ENCODE measurements around the gene SNAPC4.

SNAPC4 gene

GRCh38 chr9:136386018-136386417, 14.0 kb downstream of the SNAPC4 start:
- no peak for DNase-seq

DNA sequence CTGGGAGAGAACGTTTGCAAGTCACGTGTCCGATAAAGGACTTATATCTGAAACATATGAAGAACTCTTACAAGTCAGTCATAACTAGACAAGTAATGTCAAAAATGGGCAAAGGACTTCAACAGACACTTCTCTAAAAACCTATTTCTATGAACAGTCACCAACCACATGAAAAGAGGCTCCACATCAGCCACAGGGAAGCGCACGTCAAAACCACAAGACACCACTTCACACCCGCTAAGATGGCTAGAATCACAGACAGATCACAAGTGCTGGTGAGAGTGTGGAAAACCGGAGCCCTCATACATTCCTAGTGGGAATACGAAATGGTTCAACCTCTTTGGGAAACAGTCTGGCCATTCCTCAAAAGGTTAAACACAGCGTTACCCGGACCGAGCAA, 15.0 kb downstream of the SNAPC4 start:
- DNase-seq: no peak

DNA sequence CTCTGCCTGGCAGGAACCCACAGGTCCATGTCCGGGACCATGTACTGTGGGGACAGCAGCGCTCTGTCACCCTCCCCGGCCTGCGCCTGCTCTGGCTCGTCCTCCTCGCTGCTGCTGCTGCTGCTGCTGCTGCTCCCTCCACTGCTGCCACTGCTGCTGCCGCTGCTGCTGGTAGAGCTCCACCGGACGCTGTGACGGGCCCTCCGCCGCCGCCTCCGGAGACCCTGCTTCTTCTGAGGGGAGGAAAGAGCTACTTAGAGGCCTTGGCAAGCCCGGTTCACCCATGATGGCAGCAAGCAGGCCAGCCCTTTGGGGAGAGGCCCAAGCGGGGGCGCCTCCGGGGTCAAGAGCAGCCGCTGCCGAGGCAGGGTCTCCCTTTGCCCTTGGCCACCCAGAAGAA, 16.5 kb downstream of the SNAPC4 start:
- no peak for DNase-seq

GRCh38 chr9:136381966-136382513, 17.9 kb downstream of the SNAPC4 start:
- DNase-seq: no peak

- no peak for DNase-seq
Measured at GRCh38 chr9:136381311-136381710, 18.7 kb downstream of the SNAPC4 start.

DNA sequence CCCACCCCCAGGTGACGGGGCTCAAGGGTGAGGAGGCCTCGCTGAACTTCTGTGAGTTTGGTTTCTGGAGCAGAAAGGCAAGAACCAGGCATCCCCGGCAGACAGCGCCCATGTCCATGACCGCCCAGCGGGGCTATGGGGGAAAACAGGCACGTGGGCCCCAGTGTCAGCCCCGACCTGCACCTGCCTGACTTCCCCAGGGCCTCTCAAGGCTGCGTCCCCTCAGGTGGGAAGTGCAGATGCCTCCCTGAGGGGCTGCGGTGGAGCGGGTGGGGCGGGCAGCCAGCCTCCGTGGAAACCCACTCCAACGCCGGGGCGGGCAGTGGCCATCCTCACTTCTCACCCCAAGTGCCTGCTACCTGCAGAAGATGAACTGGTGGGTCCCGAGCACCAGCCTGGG, 19.6 kb downstream of the SNAPC4 start:
- DNase-seq: no peak

GRCh38 chr9:136379891-136380290, 20.1 kb downstream of the SNAPC4 start:
- no peak for DNase-seq

DNA sequence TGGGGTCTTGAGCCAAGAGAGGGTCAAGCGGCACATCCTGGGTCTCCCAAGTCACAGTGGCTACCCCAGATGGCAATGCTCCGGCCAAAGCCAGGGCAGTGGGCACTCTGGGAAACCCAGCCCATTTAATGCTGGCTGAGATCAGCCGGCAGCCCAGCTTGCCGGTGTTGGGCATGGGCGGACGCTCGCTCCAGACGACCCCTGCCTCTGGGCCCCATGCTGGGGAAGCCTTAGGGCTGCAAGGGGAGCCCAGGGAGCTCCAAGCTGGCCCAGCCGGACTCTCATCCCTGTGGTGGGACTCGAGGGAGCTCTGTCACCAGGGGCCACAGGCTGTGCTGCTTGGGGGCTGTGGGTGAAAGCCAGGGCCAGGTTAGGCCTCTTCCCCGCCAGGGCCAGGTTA, 20.6 kb downstream of the SNAPC4 start:
- DNase-seq: no peak

- DNase-seq: no peak
Measured at GRCh38 chr9:136379003-136379287, 21.0 kb downstream of the SNAPC4 start.

DNA sequence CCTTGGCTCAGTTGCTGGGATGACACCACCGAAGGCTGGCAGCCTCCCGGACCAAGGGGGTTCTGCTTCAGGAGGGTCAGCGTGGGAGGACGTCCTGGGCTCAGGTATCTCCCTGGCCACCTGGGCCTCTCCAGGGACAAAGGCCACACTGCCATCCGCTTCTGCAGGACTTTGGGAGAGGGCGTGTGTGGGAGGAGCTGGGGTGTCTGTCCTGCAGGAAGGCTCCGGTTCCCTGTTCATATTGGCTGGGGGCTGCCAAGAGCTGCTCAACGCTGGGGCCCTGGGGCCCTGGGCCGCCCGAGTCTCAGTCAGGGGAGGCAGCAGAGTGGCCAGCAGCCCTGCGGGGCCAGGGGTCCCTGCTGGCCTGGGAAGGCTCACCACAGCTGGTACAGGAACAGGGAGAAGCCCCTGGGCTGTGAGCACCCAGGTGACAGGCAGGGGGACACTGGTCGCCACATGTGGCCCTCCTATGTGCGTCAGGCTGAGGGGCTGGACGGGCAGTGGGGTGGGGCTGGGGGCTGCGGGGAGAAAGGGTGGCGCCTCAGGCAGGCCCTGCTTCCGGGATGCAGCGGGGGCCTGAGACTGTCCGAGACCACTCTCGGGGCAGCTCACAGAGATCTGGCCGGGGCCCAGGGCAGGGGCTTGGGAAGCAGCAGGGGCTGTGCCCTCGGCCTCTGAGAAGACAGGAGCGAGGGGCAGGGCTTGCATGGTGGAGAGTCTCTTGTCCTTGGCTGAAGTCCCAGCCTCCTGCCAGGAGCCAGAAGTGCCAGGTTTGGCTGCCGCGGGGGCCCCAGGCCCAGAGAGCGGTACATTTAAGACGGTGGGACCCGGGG, 21.6 kb downstream of the SNAPC4 start:
- DNase-seq: no peak

- no peak for DNase-seq
Measured at GRCh38 chr9:136377341-136378169, 22.4 kb downstream of the SNAPC4 start.

- no peak for DNase-seq
Measured at GRCh38 chr9:136376457-136376856, 23.5 kb downstream of the SNAPC4 start.

DNA sequence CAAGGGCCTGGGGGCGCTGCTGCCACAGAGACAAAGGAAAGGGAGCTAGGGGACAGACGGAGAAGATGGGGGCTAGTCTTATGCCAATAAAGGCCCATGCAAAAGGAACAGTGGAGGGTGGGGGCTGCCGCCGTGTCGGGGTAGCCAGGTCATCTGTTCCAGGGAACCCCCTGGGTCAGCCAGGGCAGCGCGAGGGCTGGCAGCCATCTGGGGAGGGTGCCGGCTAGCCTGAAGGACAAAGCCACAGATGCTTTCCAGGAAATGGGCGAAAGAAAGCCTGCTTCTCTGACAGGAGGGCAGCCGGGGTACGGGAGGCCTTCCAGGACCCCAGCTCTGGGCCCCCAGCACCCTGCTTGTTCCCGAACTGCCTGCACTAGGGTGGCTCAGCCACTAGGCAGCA, 24.9 kb downstream of the SNAPC4 start:
- DNase-seq: no peak

DNA sequence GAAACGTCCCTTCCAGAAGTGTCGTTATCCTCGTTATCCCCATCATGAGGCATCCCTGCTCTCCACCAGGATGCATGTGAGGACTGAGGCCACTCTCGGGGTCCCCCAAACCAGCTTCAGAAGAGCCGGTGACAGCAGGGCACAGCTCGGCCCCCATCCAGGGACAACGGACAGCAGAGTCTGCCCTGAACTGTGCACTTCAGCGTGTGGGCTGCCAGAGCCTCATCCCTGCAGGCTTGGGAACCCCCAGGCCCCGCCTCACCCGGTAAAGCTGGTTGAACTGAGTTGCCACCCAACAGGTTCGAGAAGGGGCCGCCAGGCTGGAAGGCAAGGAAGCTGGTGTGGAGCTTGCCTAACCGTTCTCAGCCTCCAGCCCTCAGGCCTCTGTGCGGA, 25.8 kb downstream of the SNAPC4 start:
- no peak for DNase-seq

DNA sequence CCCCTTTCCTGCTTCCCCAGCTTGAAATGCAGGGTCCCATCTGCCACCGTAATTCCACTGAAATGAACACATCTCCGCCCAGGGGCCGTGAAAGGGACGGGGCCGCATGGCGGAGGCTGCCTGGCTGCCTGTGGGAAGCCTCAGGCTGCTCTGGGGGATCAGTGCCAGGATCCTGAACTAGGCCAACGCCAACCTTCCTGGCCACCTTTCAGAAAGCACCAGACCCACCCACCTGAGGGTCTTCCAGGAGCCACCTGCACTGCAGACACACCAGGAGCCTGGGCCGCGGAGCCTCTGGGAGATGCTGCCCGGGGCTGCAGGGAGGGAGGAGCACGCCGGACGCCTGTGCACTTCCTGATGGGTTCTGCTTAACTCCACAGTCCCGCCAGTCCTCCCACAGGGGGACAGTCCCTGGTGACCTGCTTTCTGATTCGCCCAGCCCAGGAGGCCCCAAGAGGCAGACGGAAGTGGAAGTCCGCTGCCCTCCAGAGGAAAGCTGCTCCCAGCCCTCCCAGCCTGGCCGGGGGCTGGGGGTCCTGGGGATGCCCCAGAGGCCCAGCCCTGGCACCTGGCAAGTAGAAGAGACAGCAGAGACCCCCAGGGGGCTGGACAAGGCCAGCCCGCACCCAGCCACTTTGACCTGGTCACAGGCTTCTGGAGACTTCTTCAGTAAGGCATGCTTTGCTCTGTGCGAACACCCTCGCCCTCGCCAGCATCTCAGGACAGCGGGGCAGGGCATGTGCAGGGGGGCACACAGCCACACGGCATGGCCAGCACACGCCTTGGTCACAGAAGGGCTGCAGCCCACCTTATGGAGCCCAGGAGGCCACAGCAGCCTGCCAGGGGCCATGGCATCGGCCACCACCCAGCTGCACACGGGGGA, 26.4 kb downstream of the SNAPC4 start, which contains the start of gene CARD9:
CARD9 (minus strand) TSS at position 370 of the 883 bp plus-strand sequence. CDS start 1,591 bp downstream, outside the sequence.
- no peak for DNase-seq

DNA sequence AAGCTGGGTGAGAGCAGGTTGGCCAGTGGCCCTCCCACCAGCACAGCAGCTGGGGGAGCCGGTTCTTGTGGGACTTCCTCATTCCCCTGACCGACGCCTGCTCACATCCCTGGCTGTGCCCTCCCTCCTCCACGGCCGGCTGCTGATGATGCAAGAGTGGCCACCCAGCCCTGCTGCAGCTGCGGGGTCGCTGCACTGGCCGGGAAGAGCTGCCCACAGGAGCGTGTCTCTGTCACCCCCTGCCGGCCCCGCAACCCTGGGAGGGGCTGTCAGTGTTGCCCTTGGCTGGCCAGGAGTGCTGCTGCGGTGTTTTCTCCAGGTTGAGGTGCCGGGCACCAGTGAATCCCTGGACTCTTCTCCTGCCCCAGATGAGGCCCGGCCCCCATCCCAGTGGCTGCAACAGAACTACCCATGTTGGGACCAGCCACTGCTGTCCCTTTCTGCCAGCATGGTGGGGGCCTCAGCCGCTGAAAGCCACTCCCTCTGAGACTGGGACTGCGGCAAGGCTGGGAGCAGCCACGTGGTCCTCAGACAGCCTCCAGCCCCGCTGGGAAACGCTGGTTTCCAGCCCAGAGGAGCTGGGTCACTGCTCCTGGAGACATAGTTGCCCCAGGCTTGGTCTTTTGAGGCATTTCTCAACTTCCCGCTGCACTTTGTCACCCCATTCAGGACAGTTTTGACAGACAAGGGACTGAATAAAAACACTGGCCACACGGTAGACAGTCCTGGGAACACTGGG, 27.2 kb downstream of the SNAPC4 start:
- DNase-seq: no peak

DNA sequence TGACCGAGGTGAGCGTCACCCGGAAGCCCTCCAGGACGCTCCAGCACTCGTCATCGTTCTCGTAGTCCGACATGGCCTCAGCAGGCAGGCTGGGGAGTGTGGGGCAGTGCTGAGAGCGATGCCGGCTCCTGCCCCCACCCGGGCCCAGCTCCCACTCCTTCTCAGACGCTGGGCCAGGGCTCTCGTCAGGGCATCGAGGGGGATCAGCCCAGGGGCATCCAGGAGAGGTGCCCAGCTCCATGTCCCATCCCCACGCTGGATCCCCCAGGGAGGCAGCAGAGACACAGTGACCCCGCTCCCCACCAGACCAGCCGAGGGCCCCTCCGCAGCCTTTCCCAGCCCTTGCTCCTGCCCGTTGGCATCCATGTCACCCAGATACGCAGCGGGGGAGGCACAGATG, 28.0 kb downstream of the SNAPC4 start:
- no peak for DNase-seq

GRCh38 chr9:136371533-136371880, 28.5 kb downstream of the SNAPC4 start:
- no peak for DNase-seq

- no peak for DNase-seq
Measured at GRCh38 chr9:136370687-136371532, 29.1 kb downstream of the SNAPC4 start.

DNA sequence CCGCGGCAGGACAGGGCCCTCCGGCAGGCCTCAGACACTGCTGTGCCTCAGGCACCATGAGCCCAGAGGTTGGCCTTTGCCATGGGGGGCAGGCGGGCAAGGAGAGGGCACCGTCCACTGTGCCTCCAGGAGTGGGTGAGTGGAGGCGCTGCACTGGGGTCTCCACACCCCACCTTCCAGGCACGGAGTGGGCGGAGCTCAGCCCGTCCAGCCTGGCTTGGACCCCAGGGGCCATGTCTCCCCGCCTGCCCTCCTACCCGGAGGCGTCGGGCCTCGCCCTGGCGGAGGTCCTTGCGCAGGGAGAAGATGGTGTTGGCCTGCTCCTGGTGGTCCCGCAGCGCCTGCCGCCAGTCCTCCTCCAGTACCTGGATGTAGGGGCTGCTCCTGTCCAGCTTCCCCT, 29.9 kb downstream of the SNAPC4 start:
- no peak for DNase-seq

- no peak for DNase-seq
Measured at GRCh38 chr9:136368190-136368589, 31.8 kb downstream of the SNAPC4 start.

Data from NCI-H524 treated with DMSO at 0.1 percent for 48 hours (cell line).